ENCODE results near the gene CYP8B1. TPM values are rescaled to one million over a fixed set of nuclear protein-coding genes. Genes with fewer than 3 reads are reported as not detected.
"Not testable (repeated sequence)": the region's sequence is repeated elsewhere in the genome, so short reads cannot be mapped to it uniquely, and the experiment has no call there.

CYP8B1 gene
- total and polyA plus RNA-seq, 2 experiments from 2014 or later, result not detected

DNA sequence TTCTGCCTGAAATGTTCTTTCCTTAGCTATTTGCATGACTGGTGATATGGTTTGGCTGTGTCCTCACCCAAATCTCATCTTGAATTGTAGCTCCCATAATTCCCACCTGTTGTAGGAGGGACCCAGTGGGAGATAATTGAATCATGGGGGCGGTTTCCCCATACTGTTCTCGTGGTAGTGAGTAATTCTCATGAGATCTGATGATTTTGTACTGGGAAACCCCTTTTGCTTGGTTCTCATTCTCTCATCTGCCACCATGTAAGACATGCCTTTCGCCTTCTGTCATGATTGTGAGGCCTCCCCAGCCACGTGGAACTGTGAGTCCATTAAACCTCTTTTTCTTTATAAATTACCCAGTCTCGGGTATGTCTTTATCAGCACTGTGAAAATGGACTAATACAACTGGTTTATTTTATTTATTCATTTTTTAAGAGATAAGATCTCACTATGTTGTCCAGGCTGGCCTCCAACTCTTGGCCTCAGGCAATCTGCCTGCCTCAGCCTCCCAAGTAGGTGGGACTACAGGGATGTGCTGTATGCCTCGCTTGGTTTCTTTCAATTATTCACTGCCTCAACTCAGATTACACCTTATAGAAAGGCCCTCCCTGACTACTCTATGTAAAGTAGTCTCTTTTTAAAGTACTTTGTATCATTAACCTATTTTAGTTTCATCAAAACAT is 7.7 kb upstream of the CYP8B1 start:
- not testable (repeated sequence) for H4K20me1 ChIP-seq (replicated peaks; ENCODE audit: insufficient read depth); H3K36me3 ChIP-seq (ENCODE audit: insufficient read depth); H3K27ac ChIP-seq (ENCODE audit: low read depth); H3K36me3 Mint-ChIP-seq (ENCODE audit: low read depth); H3K27ac Mint-ChIP-seq; H3K9me3 Mint-ChIP-seq; H3K4me3 Mint-ChIP-seq; H3F3A ChIP-seq (replicated peaks; ENCODE audit: low read depth); H3K4me2 ChIP-seq; H3K27me3 ChIP-seq (ENCODE audit: insufficient read depth); H3K9me2 ChIP-seq (ENCODE audit: insufficient read depth); H3K27me3 Mint-ChIP-seq (ENCODE audit: insufficient read depth, low read depth, poor library complexity); H2AFZ ChIP-seq; ATAC-seq; H3K79me2 ChIP-seq (replicated peaks; ENCODE audit: insufficient read depth); DNase-seq (ENCODE audit: low spot score); H3K4me3 ChIP-seq
- peaks cover 28% of the 10 kb centered on the region; the same call in 2 of the 3 replicates for H3K4me1 Mint-ChIP-seq
- H3K4me1 ChIP-seq (ENCODE audit: insufficient read depth), result peaks cover 18% of the 10 kb centered on the region

GRCh38 chr3:42880601-42881451 is 5.1 kb upstream of the CYP8B1 start:
- Histone ChIP-seq H3K79me2 (replicated peaks; ENCODE audit: insufficient read depth) (no peaks in the 10 kb centered on the region), H3F3A (replicated peaks; ENCODE audit: low read depth) (0 out of 2 replicates have a peak, but pooled peaks cover 4% of the 10 kb centered on the region), H2AFZ (peak overlapping the region; percentile 97), H3K27ac (ENCODE audit: low read depth) (no peak overlapping the region), H3K27me3 (ENCODE audit: insufficient read depth) (no peaks in the 10 kb centered on the region), H3K4me2 (peak overlapping the region; percentile 83), H3K4me1 (ENCODE audit: insufficient read depth) (peaks cover 18% of the 10 kb centered on the region), H4K20me1 (replicated peaks; ENCODE audit: insufficient read depth) (no peaks in the 10 kb centered on the region), H3K36me3 (ENCODE audit: insufficient read depth) (no peaks in the 10 kb centered on the region), H3K9me2 (ENCODE audit: insufficient read depth) (no peaks in the 10 kb centered on the region), H3K4me3 (peak overlapping the region; percentile 76)
- Mint-ChIP-seq H3K27me3 (ENCODE audit: insufficient read depth, low read depth, poor library complexity) (no peaks in the 10 kb centered on the region), H3K27ac (peak overlapping the region; percentile 51; the same call in 1 of the 2 replicates), H3K4me3 (peak overlapping the region; percentile 76), H3K9me3 (no peaks in the 10 kb centered on the region), H3K36me3 (ENCODE audit: low read depth) (no peaks in the 10 kb centered on the region), H3K4me1 (peaks cover 20% of the 10 kb centered on the region; the same call in 2 of the 3 replicates)
- ATAC-seq, result peak; percentile 96
- peak; percentile 96 for DNase-seq (ENCODE audit: low spot score)
- TF ChIP-seq CTCF (conservative IDR thresholded peaks at IDR 0.05; ENCODE audit: low read depth in 2 of 2), result peak; percentile 63 to 94
- TF ChIP-seq POLR2AphosphoS5 (IDR thresholded peaks at IDR 0.05; ENCODE audit: low read depth), result peak; percentile 66
- no peak for TF ChIP-seq EZH2 (IDR thresholded peaks at IDR 0.05; ENCODE audit: low read depth, unreplicated experiment)
- TF ChIP-seq NANOG (IDR thresholded peaks at IDR 0.05; ENCODE audit: borderline replicate concordance), result no peak
- TF ChIP-seq EZH2phosphoT487 (IDR thresholded peaks at IDR 0.05; ENCODE audit: unreplicated experiment), result no peak
- TF ChIP-seq, protein P1, sequence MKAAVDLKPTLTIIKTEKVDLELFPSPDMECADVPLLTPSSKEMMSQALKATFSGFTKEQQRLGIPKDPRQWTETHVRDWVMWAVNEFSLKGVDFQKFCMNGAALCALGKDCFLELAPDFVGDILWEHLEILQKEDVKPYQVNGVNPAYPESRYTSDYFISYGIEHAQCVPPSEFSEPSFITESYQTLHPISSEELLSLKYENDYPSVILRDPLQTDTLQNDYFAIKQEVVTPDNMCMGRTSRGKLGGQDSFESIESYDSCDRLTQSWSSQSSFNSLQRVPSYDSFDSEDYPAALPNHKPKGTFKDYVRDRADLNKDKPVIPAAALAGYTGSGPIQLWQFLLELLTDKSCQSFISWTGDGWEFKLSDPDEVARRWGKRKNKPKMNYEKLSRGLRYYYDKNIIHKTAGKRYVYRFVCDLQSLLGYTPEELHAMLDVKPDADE (IDR thresholded peaks at IDR 0.05), result 0 out of 2 replicates have a peak, but pooled peaks have one; percentile 52
- no peak for TF ChIP-seq JUNB (IDR thresholded peaks at IDR 0.05; ENCODE audit: unreplicated experiment)
- no peak for TF ChIP-seq STAT1 (IDR thresholded peaks at IDR 0.05; ENCODE audit: unreplicated experiment)
- no peak for TF ChIP-seq ZNF114 (CRISPR knock-in tag; IDR thresholded peaks at IDR 0.05)
- no peak for TF ChIP-seq ZNF331 (CRISPR knock-in tag; IDR thresholded peaks at IDR 0.05; ENCODE audit: low read depth)
- TF ChIP-seq, protein P2, sequence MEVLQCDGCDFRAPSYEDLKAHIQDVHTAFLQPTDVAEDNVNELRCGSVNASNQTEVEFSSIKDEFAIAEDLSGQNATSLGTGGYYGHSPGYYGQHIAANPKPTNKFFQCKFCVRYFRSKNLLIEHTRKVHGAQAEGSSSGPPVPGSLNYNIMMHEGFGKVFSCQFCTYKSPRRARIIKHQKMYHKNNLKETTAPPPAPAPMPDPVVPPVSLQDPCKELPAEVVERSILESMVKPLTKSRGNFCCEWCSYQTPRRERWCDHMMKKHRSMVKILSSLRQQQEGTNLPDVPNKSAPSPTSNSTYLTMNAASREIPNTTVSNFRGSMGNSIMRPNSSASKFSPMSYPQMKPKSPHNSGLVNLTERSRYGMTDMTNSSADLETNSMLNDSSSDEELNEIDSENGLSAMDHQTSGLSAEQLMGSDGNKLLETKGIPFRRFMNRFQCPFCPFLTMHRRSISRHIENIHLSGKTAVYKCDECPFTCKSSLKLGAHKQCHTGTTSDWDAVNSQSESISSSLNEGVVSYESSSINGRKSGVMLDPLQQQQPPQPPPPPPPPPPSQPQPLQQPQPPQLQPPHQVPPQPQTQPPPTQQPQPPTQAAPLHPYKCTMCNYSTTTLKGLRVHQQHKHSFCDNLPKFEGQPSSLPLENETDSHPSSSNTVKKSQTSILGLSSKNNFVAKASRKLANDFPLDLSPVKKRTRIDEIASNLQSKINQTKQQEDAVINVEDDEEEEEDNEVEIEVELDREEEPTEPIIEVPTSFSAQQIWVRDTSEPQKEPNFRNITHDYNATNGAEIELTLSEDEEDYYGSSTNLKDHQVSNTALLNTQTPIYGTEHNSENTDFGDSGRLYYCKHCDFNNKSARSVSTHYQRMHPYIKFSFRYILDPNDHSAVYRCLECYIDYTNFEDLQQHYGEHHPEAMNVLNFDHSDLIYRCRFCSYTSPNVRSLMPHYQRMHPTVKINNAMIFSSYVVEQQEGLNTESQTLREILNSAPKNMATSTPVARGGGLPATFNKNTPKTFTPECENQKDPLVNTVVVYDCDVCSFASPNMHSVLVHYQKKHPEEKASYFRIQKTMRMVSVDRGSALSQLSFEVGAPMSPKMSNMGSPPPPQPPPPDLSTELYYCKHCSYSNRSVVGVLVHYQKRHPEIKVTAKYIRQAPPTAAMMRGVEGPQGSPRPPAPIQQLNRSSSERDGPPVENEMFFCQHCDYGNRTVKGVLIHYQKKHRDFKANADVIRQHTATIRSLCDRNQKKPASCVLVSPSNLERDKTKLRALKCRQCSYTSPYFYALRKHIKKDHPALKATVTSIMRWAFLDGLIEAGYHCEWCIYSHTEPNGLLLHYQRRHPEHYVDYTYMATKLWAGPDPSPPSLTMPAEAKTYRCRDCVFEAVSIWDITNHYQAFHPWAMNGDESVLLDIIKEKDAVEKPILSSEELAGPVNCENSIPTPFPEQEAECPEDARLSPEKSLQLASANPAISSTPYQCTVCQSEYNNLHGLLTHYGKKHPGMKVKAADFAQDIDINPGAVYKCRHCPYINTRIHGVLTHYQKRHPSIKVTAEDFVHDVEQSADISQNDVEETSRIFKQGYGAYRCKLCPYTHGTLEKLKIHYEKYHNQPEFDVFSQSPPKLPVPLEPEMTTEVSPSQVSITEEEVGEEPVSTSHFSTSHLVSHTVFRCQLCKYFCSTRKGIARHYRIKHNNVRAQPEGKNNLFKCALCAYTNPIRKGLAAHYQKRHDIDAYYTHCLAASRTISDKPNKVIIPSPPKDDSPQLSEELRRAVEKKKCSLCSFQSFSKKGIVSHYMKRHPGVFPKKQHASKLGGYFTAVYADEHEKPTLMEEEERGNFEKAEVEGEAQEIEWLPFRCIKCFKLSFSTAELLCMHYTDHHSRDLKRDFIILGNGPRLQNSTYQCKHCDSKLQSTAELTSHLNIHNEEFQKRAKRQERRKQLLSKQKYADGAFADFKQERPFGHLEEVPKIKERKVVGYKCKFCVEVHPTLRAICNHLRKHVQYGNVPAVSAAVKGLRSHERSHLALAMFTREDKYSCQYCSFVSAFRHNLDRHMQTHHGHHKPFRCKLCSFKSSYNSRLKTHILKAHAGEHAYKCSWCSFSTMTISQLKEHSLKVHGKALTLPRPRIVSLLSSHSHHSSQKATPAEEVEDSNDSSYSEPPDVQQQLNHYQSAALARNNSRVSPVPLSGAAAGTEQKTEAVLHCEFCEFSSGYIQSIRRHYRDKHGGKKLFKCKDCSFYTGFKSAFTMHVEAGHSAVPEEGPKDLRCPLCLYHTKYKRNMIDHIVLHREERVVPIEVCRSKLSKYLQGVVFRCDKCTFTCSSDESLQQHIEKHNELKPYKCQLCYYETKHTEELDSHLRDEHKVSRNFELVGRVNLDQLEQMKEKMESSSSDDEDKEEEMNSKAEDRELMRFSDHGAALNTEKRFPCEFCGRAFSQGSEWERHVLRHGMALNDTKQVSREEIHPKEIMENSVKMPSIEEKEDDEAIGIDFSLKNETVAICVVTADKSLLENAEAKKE (CRISPR knock-in tag; IDR thresholded peaks at IDR 0.05), result no peak

Measured in GM23338 (cell line).